Cardiac muscle cell (in vitro differentiated cells and primary cell): ENCODE measurements around the gene KLHL8. TPM values are rescaled to one million over a fixed set of nuclear protein-coding genes. Genes with fewer than 3 reads are reported as not detected.

Experiments
- DNase-seq, 2 donors: peaks; one replicate each; pipeline versions ENCODE4 v3.0.0 to v3.0.0-alpha.2; 2010 to 2017; ENCODE audit warnings: low read depth in 1 of 2, low spot score in 1 of 2
- H3K27ac ChIP-seq: fragments of 200-600 bp; sonication (generic); 2 replicates; pipeline ENCODE4 v1.5.1; 2016
- H3K27me3 ChIP-seq: fragments of 200-600 bp; sonication (generic); 2 replicates; pipeline ENCODE4 v1.6.0; 2016; ENCODE audit warnings: control low read depth
- H3K36me3 ChIP-seq: fragments of 200-600 bp; sonication (generic); 2 replicates; pipeline ENCODE4 v1.5.1; 2016; ENCODE audit warnings: control low read depth
- H3K4me1 ChIP-seq: fragments of 200-600 bp; sonication (generic); 2 replicates; pipeline ENCODE4 v1.8.1; 2017; ENCODE audit warnings: low read depth, mild to moderate bottlenecking, mixed run types
- H3K4me3 ChIP-seq: fragments of 200-600 bp; sonication (generic); 2 replicates; pipeline ENCODE4 v1.5.1; 2016; ENCODE audit warnings: mild to moderate bottlenecking
- H3K9me3 ChIP-seq: fragments of 200-600 bp; sonication (generic); 2 replicates; pipeline ENCODE4 v1.5.1; 2017; ENCODE audit warnings: low read depth, mild to moderate bottlenecking, control low read depth
- polyA plus RNA-seq: library from polyadenylated mRNA; unstranded; fragments of >200 nt; fragmentation: Nextera tagmentation; extraction: Ambion mirVana; gene quantifications from 2 replicates; pipeline ENCODE4 v1.2.1, GENCODE V29; 2016
- total RNA-seq: library from RNA; depleted of rRNA; stranded (reverse); fragments of >200 nt; gene quantifications from 2 replicates; pipeline ENCODE4 v1.2.3, GENCODE V29; 2016
- TF ChIP-seq, protein P1 (sequence below): IDR thresholded peaks from 2 replicates; pipeline ENCODE4 v1.5.1; 2012; ENCODE audit warnings: low read depth, mild to moderate bottlenecking, low read length

The KLHL8 gene
- total and polyA plus RNA-seq, 2 experiments from 2014 or later, result 5.4 to 8.0 TPM

GRCh38 chr4:87209182-87209581, 11.2 kb downstream of the KLHL8 start:
- Histone ChIP-seq H3K27ac (no peak overlapping the region), H3K4me1 (no peaks in the 10 kb centered on the region), H3K4me3 (no peak overlapping the region), H3K36me3 (no peaks in the 10 kb centered on the region), H3K9me3 (no peaks in the 10 kb centered on the region), H3K27me3 (no peaks in the 10 kb centered on the region)
- TF ChIP-seq, protein P1, sequence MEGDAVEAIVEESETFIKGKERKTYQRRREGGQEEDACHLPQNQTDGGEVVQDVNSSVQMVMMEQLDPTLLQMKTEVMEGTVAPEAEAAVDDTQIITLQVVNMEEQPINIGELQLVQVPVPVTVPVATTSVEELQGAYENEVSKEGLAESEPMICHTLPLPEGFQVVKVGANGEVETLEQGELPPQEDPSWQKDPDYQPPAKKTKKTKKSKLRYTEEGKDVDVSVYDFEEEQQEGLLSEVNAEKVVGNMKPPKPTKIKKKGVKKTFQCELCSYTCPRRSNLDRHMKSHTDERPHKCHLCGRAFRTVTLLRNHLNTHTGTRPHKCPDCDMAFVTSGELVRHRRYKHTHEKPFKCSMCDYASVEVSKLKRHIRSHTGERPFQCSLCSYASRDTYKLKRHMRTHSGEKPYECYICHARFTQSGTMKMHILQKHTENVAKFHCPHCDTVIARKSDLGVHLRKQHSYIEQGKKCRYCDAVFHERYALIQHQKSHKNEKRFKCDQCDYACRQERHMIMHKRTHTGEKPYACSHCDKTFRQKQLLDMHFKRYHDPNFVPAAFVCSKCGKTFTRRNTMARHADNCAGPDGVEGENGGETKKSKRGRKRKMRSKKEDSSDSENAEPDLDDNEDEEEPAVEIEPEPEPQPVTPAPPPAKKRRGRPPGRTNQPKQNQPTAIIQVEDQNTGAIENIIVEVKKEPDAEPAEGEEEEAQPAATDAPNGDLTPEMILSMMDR, result no peak
- no peak for DNase-seq

DNA sequence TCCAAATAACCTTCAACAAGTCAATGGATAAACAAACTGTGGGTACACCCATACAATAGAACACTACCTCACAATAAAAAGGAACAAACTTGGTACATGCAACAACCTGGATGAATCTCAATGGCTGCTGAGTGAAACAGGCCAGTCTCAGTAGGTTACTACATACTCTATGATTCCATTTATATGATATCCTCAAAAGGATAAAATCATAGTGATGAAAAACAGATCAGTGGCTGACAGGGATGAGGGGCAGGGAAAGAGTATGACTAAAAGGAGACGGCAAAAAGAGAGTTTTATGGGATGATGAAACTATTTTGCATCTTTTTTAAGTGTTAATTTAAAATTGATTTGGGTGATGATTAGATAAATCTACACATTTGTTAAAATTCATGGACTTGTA, 15.9 kb downstream of the KLHL8 start:
- no peaks in the 10 kb centered on the region for H3K27me3 ChIP-seq
- H3K4me1 ChIP-seq, result no peaks in the 10 kb centered on the region
- H3K9me3 ChIP-seq, result no peaks in the 10 kb centered on the region
- H3K27ac ChIP-seq, result no peak overlapping the region
- TF ChIP-seq, protein P1, result no peak
- DNase-seq, result no peak
- H3K4me3 ChIP-seq, result no peak overlapping the region
- no peaks in the 10 kb centered on the region for H3K36me3 ChIP-seq

GRCh38 chr4:87196927-87197326, 23.5 kb downstream of the KLHL8 start:
- Histone ChIP-seq H3K36me3 (no peaks in the 10 kb centered on the region), H3K27me3 (no peaks in the 10 kb centered on the region), H3K4me3 (no peak overlapping the region), H3K27ac (no peak overlapping the region), H3K4me1 (no peaks in the 10 kb centered on the region), H3K9me3 (no peaks in the 10 kb centered on the region)
- TF ChIP-seq, protein P1, result no peak
- DNase-seq, result no peak

GRCh38 chr4:87196146-87196545, 24.3 kb downstream of the KLHL8 start:
- TF ChIP-seq, protein P1, result no peak
- no peaks in the 10 kb centered on the region for H3K27me3 ChIP-seq

GRCh38 chr4:87193958-87194675, 26.3 kb downstream of the KLHL8 start:
- H3K36me3 ChIP-seq, result no peaks in the 10 kb centered on the region
- H3K9me3 ChIP-seq, result no peaks in the 10 kb centered on the region
- no peaks in the 10 kb centered on the region for H3K27me3 ChIP-seq
- no peak overlapping the region for H3K27ac ChIP-seq
- H3K4me1 ChIP-seq, result no peaks in the 10 kb centered on the region
- TF ChIP-seq, protein P1, result no peak
- H3K4me3 ChIP-seq, result no peak overlapping the region
- DNase-seq, result no peak

More at GRCh38 chr4:87196146-87196545, 24.3 kb downstream of the KLHL8 start:
- no peak for DNase-seq
- Histone ChIP-seq H3K4me1 (no peaks in the 10 kb centered on the region), H3K27ac (no peak overlapping the region), H3K4me3 (no peak overlapping the region), H3K9me3 (no peaks in the 10 kb centered on the region), H3K36me3 (no peaks in the 10 kb centered on the region)
